Fibroblast of pulmonary artery (primary cell): ENCODE measurements around the gene RGS11.

Experiments
- DNase-seq: peaks from one replicate; pipeline ENCODE4 v3.0.0-alpha.2; 2010; ENCODE audit warnings: low read depth
- H3K4me3 ChIP-seq: replicated peaks from 2 replicates; pipeline ENCODE4 v1.5.1; 2011; ENCODE audit warnings: low read depth, mild to moderate bottlenecking, control low read depth, low read length, moderate library complexity
- TF ChIP-seq, protein P1 (sequence below): IDR thresholded peaks from 2 replicates; pipeline ENCODE4 v1.5.1; 2011; ENCODE audit warnings: mild to moderate bottlenecking, control low read depth, low read length, inconsistent platforms; ENCODE audit errors: missing control alignments

Gene RGS11

GRCh38 chr16:255183-255582 lies 20.6 kb downstream of the RGS11 start:
- H3K4me3 ChIP-seq: no peak overlapping the region
- TF ChIP-seq, protein P1, sequence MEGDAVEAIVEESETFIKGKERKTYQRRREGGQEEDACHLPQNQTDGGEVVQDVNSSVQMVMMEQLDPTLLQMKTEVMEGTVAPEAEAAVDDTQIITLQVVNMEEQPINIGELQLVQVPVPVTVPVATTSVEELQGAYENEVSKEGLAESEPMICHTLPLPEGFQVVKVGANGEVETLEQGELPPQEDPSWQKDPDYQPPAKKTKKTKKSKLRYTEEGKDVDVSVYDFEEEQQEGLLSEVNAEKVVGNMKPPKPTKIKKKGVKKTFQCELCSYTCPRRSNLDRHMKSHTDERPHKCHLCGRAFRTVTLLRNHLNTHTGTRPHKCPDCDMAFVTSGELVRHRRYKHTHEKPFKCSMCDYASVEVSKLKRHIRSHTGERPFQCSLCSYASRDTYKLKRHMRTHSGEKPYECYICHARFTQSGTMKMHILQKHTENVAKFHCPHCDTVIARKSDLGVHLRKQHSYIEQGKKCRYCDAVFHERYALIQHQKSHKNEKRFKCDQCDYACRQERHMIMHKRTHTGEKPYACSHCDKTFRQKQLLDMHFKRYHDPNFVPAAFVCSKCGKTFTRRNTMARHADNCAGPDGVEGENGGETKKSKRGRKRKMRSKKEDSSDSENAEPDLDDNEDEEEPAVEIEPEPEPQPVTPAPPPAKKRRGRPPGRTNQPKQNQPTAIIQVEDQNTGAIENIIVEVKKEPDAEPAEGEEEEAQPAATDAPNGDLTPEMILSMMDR: no peak
- DNase-seq: no peak

- no peak overlapping the region for H3K4me3 ChIP-seq
- TF ChIP-seq, protein P1: no peak
- DNase-seq: no peak
Observed at GRCh38 chr16:254461-254860, 21.3 kb downstream of the RGS11 start.

DNA sequence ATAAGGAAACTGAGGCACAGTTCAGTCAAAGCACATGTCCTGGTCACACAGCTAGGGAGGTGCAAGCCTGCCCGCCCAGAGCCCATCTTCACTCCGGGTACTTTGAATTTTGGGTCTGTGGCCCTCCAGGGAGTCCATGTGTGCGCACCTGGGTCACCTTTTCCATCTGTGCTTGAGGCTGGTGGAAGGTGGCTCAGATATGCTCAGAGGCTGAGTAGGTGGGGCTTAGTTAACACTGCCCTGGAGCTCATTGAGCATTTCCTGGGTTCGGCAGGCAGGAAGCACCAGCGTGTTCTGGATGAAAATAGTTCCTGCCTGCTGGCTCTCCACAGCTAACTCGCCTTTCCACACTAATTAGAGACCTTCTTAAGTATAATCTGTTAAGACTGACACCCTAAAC lies 21.9 kb downstream of the RGS11 start:
- TF ChIP-seq, protein P1: no peak
- no peak overlapping the region for H3K4me3 ChIP-seq
- DNase-seq: no peak

DNA sequence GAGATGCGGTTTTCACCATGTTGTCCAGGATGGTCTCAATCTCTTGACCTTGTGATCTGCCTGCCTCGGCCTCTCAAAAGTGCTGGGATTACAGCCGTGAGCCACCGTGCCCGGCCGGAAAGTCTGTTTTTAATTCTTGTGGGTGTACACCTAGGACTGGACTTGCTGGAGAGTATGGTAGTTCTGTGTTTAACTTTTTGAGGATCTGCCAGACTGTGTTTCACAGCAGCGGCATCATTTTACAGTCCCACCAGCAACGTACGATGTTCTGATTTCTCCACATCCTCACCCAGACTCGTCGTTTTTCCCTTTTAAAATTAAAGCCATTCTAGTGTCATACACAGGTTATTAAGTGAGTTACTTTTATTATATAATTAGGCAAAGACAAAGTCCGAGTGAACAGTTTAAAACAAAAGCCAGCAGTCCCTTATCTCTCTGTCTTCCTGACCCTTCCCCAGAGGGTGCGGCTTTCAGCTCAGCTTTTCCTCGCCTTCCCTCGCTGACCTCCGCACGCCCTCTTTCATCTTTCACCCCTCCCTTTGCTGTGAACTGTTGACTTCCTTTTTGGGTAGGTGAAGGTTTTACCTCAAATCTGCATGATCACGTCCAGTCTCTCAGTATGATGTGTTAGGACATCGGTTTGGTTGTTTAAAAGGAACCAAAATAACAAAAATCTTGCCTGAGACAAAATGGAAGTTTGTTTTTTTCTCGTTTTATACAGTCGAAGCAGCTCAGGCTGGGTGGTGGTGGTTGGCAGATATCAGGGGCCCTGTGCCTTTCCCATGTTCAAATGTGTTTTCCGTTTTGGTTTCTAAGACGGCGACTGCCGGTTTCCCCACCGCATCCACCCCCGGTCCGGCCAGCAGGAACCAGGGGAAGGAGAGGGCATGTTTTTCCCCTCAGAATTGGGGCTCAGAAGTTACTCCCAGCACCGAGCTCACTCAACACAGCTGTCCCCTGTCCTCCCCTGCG lies 23.1 kb downstream of the RGS11 start:
- no peak for DNase-seq
- H3K4me3 ChIP-seq: no peak overlapping the region

GRCh38 chr16:249431-249830 lies 26.3 kb downstream of the RGS11 start:
- TF ChIP-seq, protein P1: no peak
- no peak for DNase-seq
- no peak overlapping the region for H3K4me3 ChIP-seq

More for the DNA sequence above, 23.1 kb downstream of the RGS11 start:
- TF ChIP-seq, protein P1: no peak

- TF ChIP-seq, protein P1: no peak
- no peak overlapping the region for H3K4me3 ChIP-seq
- no peak for DNase-seq
Observed at GRCh38 chr16:247027-247426, 28.7 kb downstream of the RGS11 start.
